Mesenchymal stem cell (in vitro differentiated cells and primary cell): ENCODE measurements around the gene ATP10A.

ENCODE experiments used
- DNase-seq: peaks from one replicate; pipeline ENCODE4 v3.0.0-alpha.2; 2013
- H2AFZ ChIP-seq: one replicate; pipeline ENCODE4 v1.6.1; 2013; ENCODE audit warnings: low read depth, mild to moderate bottlenecking, control low read depth, inconsistent platforms, low read length, moderate library complexity
- H2AK5ac ChIP-seq: 2 replicates; pipeline ENCODE4 v1.6.1; 2013; ENCODE audit warnings: low read length, moderate library complexity, mild to moderate bottlenecking, inconsistent platforms; ENCODE audit not compliant: severe bottlenecking
- H2BK120ac ChIP-seq: one replicate; pipeline ENCODE4 v1.6.1; 2013; ENCODE audit warnings: low read depth, mild to moderate bottlenecking, inconsistent platforms, low read length, moderate library complexity
- H2BK12ac ChIP-seq, 2 experiments: one replicate each; pipeline ENCODE4 v1.6.1; 2013; ENCODE audit warnings: inconsistent platforms in 2 of 2, low read length in 2 of 2, mild to moderate bottlenecking in 2 of 2, moderate library complexity in 2 of 2, control low read depth in 1 of 2
- H2BK15ac ChIP-seq: one replicate; pipeline ENCODE4 v1.6.1; 2013; ENCODE audit warnings: mild to moderate bottlenecking, low read depth, inconsistent platforms; ENCODE audit not compliant: poor library complexity, severe bottlenecking
- H2BK5ac ChIP-seq: 2 replicates; pipeline ENCODE4 v1.6.1; 2013; ENCODE audit warnings: low read depth, mild to moderate bottlenecking, low read length, control low read depth, inconsistent platforms; ENCODE audit not compliant: poor library complexity, severe bottlenecking
- H3K14ac ChIP-seq, 2 experiments: one replicate each; pipeline ENCODE4 v1.6.1; 2013; ENCODE audit warnings: inconsistent platforms in 2 of 2, low read length in 2 of 2, control low read depth in 1 of 2, mild to moderate bottlenecking in 1 of 2, moderate library complexity in 1 of 2
- H3K18ac ChIP-seq, 2 experiments: one replicate each; pipeline ENCODE4 v1.6.1; 2013; ENCODE audit warnings: inconsistent platforms in 2 of 2, low read length in 2 of 2, control low read depth in 1 of 2, low read depth in 1 of 2, mild to moderate bottlenecking in 1 of 2
- H3K23ac ChIP-seq, 2 experiments: one replicate each; pipeline ENCODE4 v1.6.1; 2013; ENCODE audit warnings: inconsistent platforms in 2 of 2, low read length in 2 of 2, mild to moderate bottlenecking in 2 of 2, moderate library complexity in 2 of 2, control low read depth in 1 of 2
- H3K27ac ChIP-seq: 2 replicates; pipeline ENCODE4 v1.5.1; 2013; ENCODE audit warnings: mild to moderate bottlenecking, moderate library complexity, low read length, control low read depth, inconsistent platforms; ENCODE audit not compliant: poor library complexity, severe bottlenecking
- H3K27me3 ChIP-seq, 2 experiments: 2 replicates each; pipeline versions ENCODE4 v1.6.1 to v1.7.0; 2013; ENCODE audit warnings: low read length in 2 of 2, mild to moderate bottlenecking in 2 of 2, moderate library complexity in 2 of 2, control low read depth in 1 of 2, inconsistent platforms in 1 of 2; ENCODE audit not compliant: control insufficient read depth in 1 of 2, insufficient read depth in 1 of 2
- H3K36me3 ChIP-seq, 2 experiments: 2 replicates each; pipeline versions ENCODE4 v1.6.1 to v1.7.0; 2013; ENCODE audit warnings: low read length in 2 of 2, control low read depth in 1 of 2, inconsistent platforms in 1 of 2, low read depth in 1 of 2, mild to moderate bottlenecking in 1 of 2; ENCODE audit not compliant: insufficient read depth in 2 of 2, control insufficient read depth in 1 of 2
- H3K4ac ChIP-seq, 2 experiments: one replicate each; pipeline ENCODE4 v1.6.1; 2013; ENCODE audit warnings: inconsistent platforms in 2 of 2, low read length in 2 of 2, mild to moderate bottlenecking in 2 of 2, moderate library complexity in 2 of 2, control low read depth in 1 of 2, low read depth in 1 of 2
- H3K4me1 ChIP-seq: 2 replicates; pipeline ENCODE4 v1.6.1; 2013; ENCODE audit warnings: low read depth, low read length, control low read depth; ENCODE audit not compliant: control insufficient read depth, insufficient read depth
- H3K4me2 ChIP-seq: 2 replicates; pipeline ENCODE4 v1.6.1; 2013; ENCODE audit warnings: low read length, mild to moderate bottlenecking, inconsistent platforms; ENCODE audit not compliant: poor library complexity, severe bottlenecking
- H3K4me3 ChIP-seq, 2 experiments: 2 replicates each; pipeline versions ENCODE4 v1.5.1 to v1.7.0; 2013; ENCODE audit warnings: low read length in 2 of 2, mild to moderate bottlenecking in 2 of 2, control low read depth in 1 of 2, low read depth in 1 of 2; ENCODE audit not compliant: insufficient read depth in 1 of 2
- H3K79me1 ChIP-seq: replicated peaks from 2 replicates; pipeline ENCODE4 v1.6.1; 2013; ENCODE audit warnings: mild to moderate bottlenecking, control low read depth, low read length, inconsistent platforms; ENCODE audit not compliant: poor library complexity, severe bottlenecking
- H3K9ac ChIP-seq: 2 replicates; pipeline ENCODE4 v1.7.0; 2013; ENCODE audit warnings: mild to moderate bottlenecking, low read length, moderate library complexity
- H3K9me3 ChIP-seq: 2 replicates; pipeline ENCODE4 v1.7.0; 2013; ENCODE audit warnings: mild to moderate bottlenecking, low read length; ENCODE audit not compliant: control insufficient read depth
- H4K8ac ChIP-seq: one replicate; pipeline ENCODE4 v1.6.1; 2013; ENCODE audit warnings: inconsistent platforms, mild to moderate bottlenecking, low read length, moderate library complexity
- H4K91ac ChIP-seq: one replicate; pipeline ENCODE4 v1.6.1; 2013; ENCODE audit warnings: mild to moderate bottlenecking, low read length, inconsistent platforms
- WGBS: methylation state at CpG from one replicate; pipeline ENCODE4 v1.1.7; 2013; ENCODE audit warnings: mixed read lengths; 5-methylcytosine and 5-hydroxymethylcytosine counted together

ATP10A gene

DNA sequence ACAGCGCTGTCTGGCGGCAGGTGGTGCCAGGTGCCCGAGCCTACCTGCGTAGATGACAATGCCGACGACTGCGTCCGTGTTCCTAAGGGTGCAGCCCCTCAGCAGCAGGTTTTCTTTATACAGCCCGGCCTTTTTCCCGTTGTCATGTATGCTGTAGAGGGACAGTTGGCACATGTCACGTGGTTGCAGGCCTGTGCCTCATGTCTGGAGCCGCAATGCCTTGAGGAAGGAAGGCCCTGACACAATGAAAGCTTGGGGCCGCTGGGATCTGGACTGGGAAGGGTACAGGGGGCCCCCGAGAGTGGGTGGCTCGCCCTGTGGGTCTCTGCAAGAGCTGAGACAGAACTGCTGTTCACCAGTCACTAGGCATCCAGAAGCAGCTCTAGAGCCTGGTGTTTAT lies 136.0 kb downstream of the ATP10A start:
- Histone ChIP-seq H3K27ac (no peak overlapping the region), H3K4me3 (no peak overlapping the region), H3K27me3 (no peaks in the 10 kb centered on the region), H3K18ac (no peak overlapping the region), H3K9ac (no peak overlapping the region), H3K4me1 (peaks cover 4% of the 10 kb centered on the region), H2AFZ (no peak overlapping the region), H2BK12ac (no peak overlapping the region), H2AK5ac (no peak overlapping the region), H3K4me2 (no peak overlapping the region), H3K36me3 (peaks cover 0 to 31% of the 10 kb centered on the region in 2 experiments), H4K91ac (no peak overlapping the region), H2BK5ac (no peak overlapping the region), H3K4ac (no peak overlapping the region), H2BK120ac (no peak overlapping the region), H3K79me1 (peaks cover 7% of the 10 kb centered on the region), H2BK15ac (no peak overlapping the region), H3K23ac (no peak overlapping the region), H4K8ac (no peak overlapping the region), H3K9me3 (no peaks in the 10 kb centered on the region), H3K14ac (no peak overlapping the region)
- no peak for DNase-seq
- 92% methylated on average over 15 of the region's 15 CpGs for WGBS

DNA sequence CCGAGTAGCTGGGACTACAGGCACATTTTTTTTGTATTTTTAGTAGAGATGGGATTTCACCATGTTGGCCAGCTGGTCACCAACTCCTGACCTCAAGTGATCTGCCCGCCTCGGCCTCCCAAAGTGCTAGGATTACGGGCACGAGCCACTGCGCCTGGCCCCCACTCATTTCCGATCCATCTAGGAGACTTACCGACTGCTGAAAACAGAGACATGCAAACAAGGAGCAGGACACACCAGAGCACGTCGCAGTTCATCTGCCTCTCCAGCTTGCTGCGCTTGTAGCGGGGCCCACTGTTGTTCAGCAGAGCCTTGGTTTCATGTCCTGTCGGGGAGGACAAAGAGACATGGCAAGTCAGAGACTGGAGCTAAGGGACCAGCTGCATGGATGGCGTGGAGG lies 137.4 kb downstream of the ATP10A start:
- peaks cover 5% of the 10 kb centered on the region for H3K79me1 ChIP-seq
- H3K4me1 ChIP-seq, result no peaks in the 10 kb centered on the region
- H3K9ac ChIP-seq, result no peak overlapping the region
- H3K4me3 ChIP-seq, result no peak overlapping the region
- H2BK12ac ChIP-seq, result no peak overlapping the region
- no peak overlapping the region for H2AK5ac ChIP-seq
- H3K4me2 ChIP-seq, result no peak overlapping the region
- H3K27ac ChIP-seq, result no peak overlapping the region
- no peak overlapping the region for H3K14ac ChIP-seq
- H3K18ac ChIP-seq, result no peak overlapping the region
- H2BK15ac ChIP-seq, result no peak overlapping the region
- no peaks in the 10 kb centered on the region for H3K27me3 ChIP-seq
- H4K91ac ChIP-seq, result no peak overlapping the region
- WGBS, result 93% methylated on average over 14 of the region's 14 CpGs
- no peak overlapping the region for H2BK120ac ChIP-seq
- no peaks in the 10 kb centered on the region for H3K9me3 ChIP-seq
- H3K4ac ChIP-seq, result no peak overlapping the region
- H2BK5ac ChIP-seq, result no peak overlapping the region
- no peak overlapping the region for H2AFZ ChIP-seq
- no peak overlapping the region for H4K8ac ChIP-seq
- H3K23ac ChIP-seq, result no peak overlapping the region
- DNase-seq, result no peak
- peaks cover 0 to 39% of the 10 kb centered on the region in 2 experiments for H3K36me3 ChIP-seq

DNA sequence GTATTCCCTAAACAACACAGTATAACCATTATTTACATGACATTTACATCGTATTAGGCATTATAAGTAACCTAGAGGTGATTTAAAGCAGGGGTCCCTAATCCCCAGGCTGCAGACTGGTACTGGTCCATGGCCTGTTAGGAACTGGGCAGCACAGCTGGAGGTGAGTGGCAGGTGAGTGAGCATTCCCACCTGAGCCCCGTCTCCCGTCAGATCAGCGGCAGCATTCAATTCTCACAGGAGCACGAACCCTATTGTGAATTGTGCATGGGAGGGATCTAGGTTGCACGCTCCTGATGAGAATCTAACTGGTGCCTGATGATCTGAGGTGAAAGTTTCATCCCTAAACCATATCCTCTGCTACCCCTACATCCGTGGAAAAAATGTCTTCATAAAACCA lies 138.2 kb downstream of the ATP10A start:
- no peak overlapping the region for H2BK120ac ChIP-seq
- 74% methylated on average over 4 of the region's 7 CpGs for WGBS
- no peak overlapping the region for H2BK12ac ChIP-seq
- DNase-seq, result no peak
- no peak overlapping the region for H3K4me3 ChIP-seq
- peaks cover 0 to 40% of the 10 kb centered on the region in 2 experiments for H3K36me3 ChIP-seq
- H4K8ac ChIP-seq, result no peak overlapping the region
- H3K4me2 ChIP-seq, result no peak overlapping the region
- no peak overlapping the region for H3K18ac ChIP-seq
- H3K79me1 ChIP-seq, result peaks cover 5% of the 10 kb centered on the region
- no peaks in the 10 kb centered on the region for H3K9me3 ChIP-seq
- H3K27me3 ChIP-seq, result no peaks in the 10 kb centered on the region
- H4K91ac ChIP-seq, result no peak overlapping the region
- H3K4me1 ChIP-seq, result no peaks in the 10 kb centered on the region
- H2BK5ac ChIP-seq, result no peak overlapping the region
- H3K9ac ChIP-seq, result no peak overlapping the region
- no peak overlapping the region for H2AK5ac ChIP-seq
- no peak overlapping the region for H3K4ac ChIP-seq
- H2AFZ ChIP-seq, result no peak overlapping the region
- H3K23ac ChIP-seq, result no peak overlapping the region
- H3K14ac ChIP-seq, result no peak overlapping the region
- no peak overlapping the region for H2BK15ac ChIP-seq
- no peak overlapping the region for H3K27ac ChIP-seq

DNA sequence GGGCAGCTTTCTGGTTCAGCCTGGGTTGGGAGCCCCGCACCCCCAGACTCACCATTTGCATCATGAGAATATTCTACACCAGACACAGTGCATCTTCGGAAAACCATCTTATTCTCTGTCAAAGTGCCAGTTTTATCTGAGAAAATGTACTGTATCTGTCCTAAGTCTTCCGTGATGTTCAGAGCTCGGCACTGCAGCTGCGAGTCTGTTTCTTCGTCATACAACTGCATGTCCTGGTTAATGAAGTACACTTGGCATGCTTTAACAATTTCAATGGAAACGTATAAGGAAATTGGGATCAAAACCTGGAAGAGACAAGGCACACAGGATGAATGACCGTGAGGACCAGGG lies 141.5 kb downstream of the ATP10A start:
- Histone ChIP-seq H2BK5ac (no peak overlapping the region), H3K36me3 (peaks cover 0 to 47% of the 10 kb centered on the region in 2 experiments), H2BK15ac (no peak overlapping the region), H4K91ac (no peak overlapping the region), H3K23ac (no peak overlapping the region), H3K18ac (no peak overlapping the region), H3K4ac (no peak overlapping the region), H2AK5ac (no peak overlapping the region), H2AFZ (no peak overlapping the region), H3K4me3 (no peak overlapping the region), H2BK12ac (no peak overlapping the region), H3K14ac (no peak overlapping the region), H3K9ac (no peak overlapping the region), H3K27me3 (no peaks in the 10 kb centered on the region), H3K9me3 (no peaks in the 10 kb centered on the region), H3K27ac (no peak overlapping the region), H2BK120ac (no peak overlapping the region), H3K79me1 (no peaks in the 10 kb centered on the region), H3K4me2 (no peak overlapping the region), H4K8ac (no peak overlapping the region), H3K4me1 (no peaks in the 10 kb centered on the region)
- whole genome bisulfite sequencing, result 90% methylated on average over 7 of the region's 8 CpGs
- DNase-seq, result no peak
